HepG2 (cell line): ENCODE results near the gene KLHL8. TPM values are rescaled to one million over a fixed set of nuclear protein-coding genes. Genes with fewer than 3 reads are reported as not detected.

ENCODE experiments used
- ATAC-seq: fragments of 200-7000 bp; cut with Tn5 transposase; 3 replicates; pipeline ENCODE4 v1.9.1; 2020; ENCODE audit warnings: mild to moderate bottlenecking, moderate library complexity
- BruUV-seq: library from RNA; stranded (reverse); fragments of 400-500 nt; replicated peaks from 2 replicates; lab custom pipeline; 2021; lab: Mats Ljungman, UMichigan
- CTCF ChIA-PET: fragments of 300-600 bp; formaldehyde crosslinking; extraction: SDS; loops from one replicate; lab custom pipeline; 2021; ENCODE audit warnings: low total read pairs, inconsistent platforms, low intra/inter-chr PET ratio; lab: Yijun Ruan, JAX
- POLR2A ChIA-PET: fragments of 350-600 bp; sonication (Branson Sonifier 250); formaldehyde crosslinking; loops from one replicate; lab custom pipeline; 2020; ENCODE audit warnings: antibody characterized with exemption, inconsistent platforms; lab: Yijun Ruan, JAX
- DNase-seq: peaks from one replicate; pipeline ENCODE4 v3.0.0-alpha.2; 2015; ENCODE audit warnings: low spot score
- FAIRE-seq: peaks from 3 replicates; lab custom pipeline; 2011; peaks lifted over from hg19 to GRCh38; lab: Jason Lieb, UNC
- H2AFZ ChIP-seq: one replicate; pipeline ENCODE4 v1.6.1; 2011; ENCODE audit warnings: low read length, inconsistent platforms
- H3K27ac ChIP-seq: fragments of 300-600 bp; 3 replicates; pipeline ENCODE4 v1.8.0; 2011; ENCODE audit warnings: mixed run types, mild to moderate bottlenecking, mixed read lengths, low read length, inconsistent platforms; ENCODE audit not compliant: insufficient read depth; ENCODE audit errors: extremely low read length
- H3K27me3 ChIP-seq, 2 experiments: fragments of 200-600 bp in 1 of 2; 2 replicates in 1 of 2; 3 replicates in 1 of 2; pipeline versions ENCODE4 v1.6.0 to v1.8.0; 2011; ENCODE audit warnings: low read length in 2 of 2, mild to moderate bottlenecking in 2 of 2, moderate library complexity in 2 of 2, inconsistent platforms in 1 of 2; ENCODE audit not compliant: insufficient read depth in 2 of 2, control insufficient read depth in 1 of 2
- H3K36me3 ChIP-seq, 2 experiments: fragments of 200-600 bp in 1 of 2; replicated peaks in 1 of 2; 2 replicates in 1 of 2; 3 replicates in 1 of 2; pipeline versions ENCODE4 v1.5.1 to v1.8.0; 2011; ENCODE audit warnings: low read length in 2 of 2, inconsistent platforms in 1 of 2; ENCODE audit not compliant: insufficient read depth in 2 of 2, control insufficient read depth in 1 of 2
- H3K4me1 ChIP-seq: 2 replicates; pipeline ENCODE4 v1.5.1; 2012; ENCODE audit warnings: low read length, inconsistent platforms; ENCODE audit not compliant: insufficient read depth
- H3K4me2 ChIP-seq: 2 replicates; pipeline ENCODE4 v1.6.0; 2011; ENCODE audit warnings: low read depth, low read length, inconsistent platforms
- H3K4me3 ChIP-seq, 3 experiments: fragments of 200-600 bp in 1 of 3; sonication (generic), shearing (Covaris generic) in 1 of 3; replicated peaks in 1 of 3; 2 replicates each; pipeline ENCODE4 v1.5.1; 2011 to 2016; ENCODE audit warnings: low read length in 3 of 3, inconsistent platforms in 2 of 3, low read depth in 2 of 3, mild to moderate bottlenecking in 2 of 3, control low read depth in 1 of 3, mixed read lengths in 1 of 3; ENCODE audit not compliant: insufficient read depth in 1 of 3
- H3K79me2 ChIP-seq: one replicate; pipeline ENCODE4 v1.6.1; 2011; ENCODE audit warnings: low read length, inconsistent platforms; ENCODE audit not compliant: insufficient read depth
- H3K9ac ChIP-seq: 2 replicates; pipeline ENCODE4 v1.6.0; 2011; ENCODE audit warnings: mild to moderate bottlenecking, low read depth, low read length, inconsistent platforms; ENCODE audit not compliant: insufficient read depth
- H3K9me3 ChIP-seq: 2 replicates; pipeline ENCODE4 v1.5.1; 2012; ENCODE audit warnings: mild to moderate bottlenecking, low read length
- H4K20me1 ChIP-seq: 2 replicates; pipeline ENCODE4 v1.6.0; 2011; ENCODE audit warnings: inconsistent platforms, mild to moderate bottlenecking, low read length, moderate library complexity; ENCODE audit not compliant: insufficient read depth
- ARNT ChIP-seq: fragments of 450-650 bp; IDR thresholded peaks from 2 replicates; pipeline ENCODE4 v1.6.1; 2017
- BRCA1 ChIP-seq: sonication (generic); formaldehyde crosslinking; IDR thresholded peaks from 2 replicates; pipeline ENCODE4 v1.4.0; 2020; ENCODE audit warnings: missing genetic modification reagents
- MBD4 ChIP-seq: IDR thresholded peaks from 2 replicates; pipeline ENCODE4 v1.6.1; 2012; ENCODE audit warnings: low read length, inconsistent platforms, borderline replicate concordance
- MED8 ChIP-seq: sonication (generic); formaldehyde crosslinking; IDR thresholded peaks from 2 replicates; pipeline ENCODE4 v1.8.1; 2023; ENCODE audit warnings: mild to moderate bottlenecking, missing genetic modification reagents; ENCODE audit not compliant: insufficient replicate concordance
- MEIS2 ChIP-seq: sonication (generic); formaldehyde crosslinking; IDR thresholded peaks from 2 replicates; pipeline ENCODE4 v1.9.0; 2021; ENCODE audit warnings: mild to moderate bottlenecking, missing genetic modification reagents
- MIER3 ChIP-seq: IDR thresholded peaks from 2 replicates; pipeline ENCODE4 v1.6.1; 2016; ENCODE audit warnings: missing compliant biosample characterization, borderline replicate concordance
- NFIB ChIP-seq: sonication (generic); formaldehyde crosslinking; IDR thresholded peaks from 2 replicates; pipeline ENCODE4 v1.9.0; 2021; ENCODE audit warnings: missing genetic modification reagents, mild to moderate bottlenecking, borderline replicate concordance
- NONO ChIP-seq, 2 experiments: fragments of 450-650 bp in 1 of 2; sonication (generic) in 1 of 2; formaldehyde crosslinking in 1 of 2; IDR thresholded peaks in 1 of 2; conservative IDR thresholded peaks in 1 of 2; 2 replicates each; pipeline versions ENCODE4 v1.6.1 to v1.8.0; 2017 to 2022; ENCODE audit warnings: mild to moderate bottlenecking in 1 of 2, missing genetic modification reagents in 1 of 2, moderate library complexity in 1 of 2
- PHF8 ChIP-seq: sonication (generic); formaldehyde crosslinking; IDR thresholded peaks from 2 replicates; pipeline ENCODE4 v1.5.0; 2020; ENCODE audit warnings: missing genetic modification reagents
- THAP8 ChIP-seq: sonication (generic); formaldehyde crosslinking; IDR thresholded peaks from 2 replicates; pipeline ENCODE4 v1.5.1; 2020; ENCODE audit warnings: missing genetic modification reagents, mild to moderate bottlenecking, borderline replicate concordance
- ZFP41 ChIP-seq: sonication (generic); formaldehyde crosslinking; IDR thresholded peaks from 2 replicates; pipeline ENCODE4 v1.4.0; 2020; ENCODE audit warnings: mild to moderate bottlenecking, missing genetic modification reagents, borderline replicate concordance
- ZFX ChIP-seq: sonication (generic); formaldehyde crosslinking; IDR thresholded peaks from 2 replicates; pipeline ENCODE4 v1.4.0; 2020; ENCODE audit warnings: mild to moderate bottlenecking, low read depth, missing genetic modification reagents, moderate library complexity
- ZNF207 ChIP-seq: fragments of 450-650 bp; IDR thresholded peaks from 2 replicates; pipeline ENCODE4 v1.6.1; 2016; ENCODE audit warnings: antibody characterized with exemption, borderline replicate concordance
- ZNF331 ChIP-seq: sonication (generic); formaldehyde crosslinking; IDR thresholded peaks from 2 replicates; pipeline ENCODE4 v1.4.0; 2020; ENCODE audit warnings: missing genetic modification reagents
- ZNF335 ChIP-seq: sonication (generic); formaldehyde crosslinking; IDR thresholded peaks from 2 replicates; pipeline ENCODE4 v1.4.0; 2020; ENCODE audit warnings: missing genetic modification reagents
- ZNF557 ChIP-seq: sonication (generic); formaldehyde crosslinking; IDR thresholded peaks from 2 replicates; pipeline ENCODE4 v1.4.0; 2020; ENCODE audit warnings: missing genetic modification reagents
- ZNF746 ChIP-seq: sonication (generic); formaldehyde crosslinking; IDR thresholded peaks from 2 replicates; pipeline ENCODE4 v1.8.0; 2022; ENCODE audit warnings: mild to moderate bottlenecking, missing genetic modification reagents
- ZNF83 ChIP-seq: sonication (generic); formaldehyde crosslinking; IDR thresholded peaks from 2 replicates; pipeline ENCODE4 v1.4.0; 2020; ENCODE audit warnings: missing genetic modification reagents, mild to moderate bottlenecking, borderline replicate concordance
- WGBS: methylation state at CpG from one replicate; pipeline ENCODE4 v1.1.6; 2017; ENCODE audit warnings: low lambda C conversion rate; 5-methylcytosine and 5-hydroxymethylcytosine counted together
- in situ Hi-C: cut with HindIII; loops from 2 replicates; pipeline ENCODE4 v1.10.0; 2017; ENCODE audit warnings: low pct_unique_long_range_greater_than_20kb; ENCODE audit not compliant: extremely low pct_ligation_motif_present
- intact Hi-C: fragments of 100-400 bp; cut with micrococcal nuclease; formaldehyde crosslinking; loops from one replicate; pipeline ENCODE4 v1.10.0; 2022; ENCODE audit not compliant: unreplicated experiment
- polyA plus RNA-seq, 8 experiments: library from polyadenylated mRNA; depleted of rRNA in 3 of 8; stranded (reverse) in 7 of 8; unstranded in 1 of 8; fragments of >200 nt; fragmentation: Illumina TruSeq in 4 of 8; extraction: Trizol in 4 of 8; gene quantifications; 2 replicates each; pipeline versions ENCODE4 v1.2.1 to v1.2.3, GENCODE V29; 2011 to 2016; ENCODE audit warnings: low read depth in 4 of 8, missing spikeins in 1 of 8, mixed read lengths in 1 of 8; ENCODE audit not compliant: insufficient read depth in 1 of 8
- total RNA-seq, 5 experiments: library from RNA; depleted of rRNA; stranded (reverse); fragments of >200 nt; fragmentation: Illumina TruSeq; extraction: Trizol; gene quantifications; 2 replicates each; pipeline ENCODE4 v1.2.3, GENCODE V29; 2016; ENCODE audit warnings: low read depth in 1 of 5
- TF ChIP-seq, protein P1 (sequence below): sonication (generic); formaldehyde crosslinking; IDR thresholded peaks from 2 replicates; pipeline ENCODE4 v1.9.0; 2021; ENCODE audit warnings: missing genetic modification reagents, borderline replicate concordance
- TF ChIP-seq, protein P2 (sequence below): sonication (generic); formaldehyde crosslinking; IDR thresholded peaks from 2 replicates; pipeline ENCODE4 v1.4.0; 2020; ENCODE audit warnings: missing genetic modification reagents, borderline replicate concordance

Gene KLHL8
- total and polyA plus RNA-seq, 2 of the 13 experiments (the other 11 are each of a cell fraction or from before 2014, with no cell fraction given) = 2.8 to 11.7 TPM

GRCh38 chr4:87266986-87267385 is 46.6 kb upstream of the KLHL8 start:
- DNase-seq (no peak), ATAC-seq (no peak)
- H3K36me3 ChIP-seq = no peaks in the 10 kb centered on the region
- in situ Hi-C loops = loop anchor here (25.0 kb wide), 1 partner anchor 570 kb away; the partner anchor contains the start of gene MEPE
- TF ChIP-seq, protein P1, sequence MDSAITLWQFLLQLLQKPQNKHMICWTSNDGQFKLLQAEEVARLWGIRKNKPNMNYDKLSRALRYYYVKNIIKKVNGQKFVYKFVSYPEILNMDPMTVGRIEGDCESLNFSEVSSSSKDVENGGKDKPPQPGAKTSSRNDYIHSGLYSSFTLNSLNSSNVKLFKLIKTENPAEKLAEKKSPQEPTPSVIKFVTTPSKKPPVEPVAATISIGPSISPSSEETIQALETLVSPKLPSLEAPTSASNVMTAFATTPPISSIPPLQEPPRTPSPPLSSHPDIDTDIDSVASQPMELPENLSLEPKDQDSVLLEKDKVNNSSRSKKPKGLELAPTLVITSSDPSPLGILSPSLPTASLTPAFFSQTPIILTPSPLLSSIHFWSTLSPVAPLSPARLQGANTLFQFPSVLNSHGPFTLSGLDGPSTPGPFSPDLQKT = no peak
- TF ChIP-seq MEIS2 (CRISPR knock-in tag) = no peak
- no peak for TF ChIP-seq PHF8
- no peak for TF ChIP-seq ZNF331 (CRISPR knock-in tag)
- TF ChIP-seq ZFX (CRISPR knock-in tag) = no peak
- TF ChIP-seq NFIB (CRISPR knock-in tag) = no peak
- no peak for TF ChIP-seq ZNF83 (CRISPR knock-in tag)
- no peak for TF ChIP-seq ZNF207
- TF ChIP-seq THAP8 (CRISPR knock-in tag) = no peak
- no peak for TF ChIP-seq MIER3 (CRISPR knock-in tag)
- TF ChIP-seq ARNT = no peak
- no peak for TF ChIP-seq BRCA1 (CRISPR knock-in tag)
- no peak for TF ChIP-seq ZFP41 (CRISPR knock-in tag)
- no peak for TF ChIP-seq ZNF335 (CRISPR knock-in tag)
- no peak for TF ChIP-seq MED8 (CRISPR knock-in tag)
- no peak for TF ChIP-seq MBD4
- TF ChIP-seq, protein P2, sequence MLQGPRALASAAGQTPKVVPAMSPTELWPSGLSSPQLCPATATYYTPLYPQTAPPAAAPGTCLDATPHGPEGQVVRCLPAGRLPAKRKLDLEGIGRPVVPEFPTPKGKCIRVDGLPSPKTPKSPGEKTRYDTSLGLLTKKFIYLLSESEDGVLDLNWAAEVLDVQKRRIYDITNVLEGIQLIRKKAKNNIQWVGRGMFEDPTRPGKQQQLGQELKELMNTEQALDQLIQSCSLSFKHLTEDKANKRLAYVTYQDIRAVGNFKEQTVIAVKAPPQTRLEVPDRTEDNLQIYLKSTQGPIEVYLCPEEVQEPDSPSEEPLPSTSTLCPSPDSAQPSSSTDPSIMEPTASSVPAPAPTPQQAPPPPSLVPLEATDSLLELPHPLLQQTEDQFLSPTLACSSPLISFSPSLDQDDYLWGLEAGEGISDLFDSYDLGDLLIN (CRISPR knock-in tag) = no peak
- TF ChIP-seq ZNF557 (CRISPR knock-in tag) = no peak
- no peak for TF ChIP-seq NONO (IDR thresholded peaks at IDR 0.05)
- TF ChIP-seq NONO (CRISPR knock-in tag; conservative IDR thresholded peaks at IDR 0.05) = no peak
- no peak for TF ChIP-seq ZNF746
- TF ChIP-seq, all 625 proteins: peak for 0
- no peak overlapping the region for H2AFZ ChIP-seq
- H3K27ac ChIP-seq = no peak overlapping the region
- no peak overlapping the region for H3K9ac ChIP-seq
- intact Hi-C loops = no loop called here
- 22% methylated on average over 3 of the region's 3 CpGs for WGBS
- POLR2A ChIA-PET = no interaction called here
- no peaks in the 10 kb centered on the region for H3K79me2 ChIP-seq
- peaks cover 8% of the 10 kb centered on the region for H3K9me3 ChIP-seq
- H3K4me2 ChIP-seq = no peak overlapping the region
- H3K4me3 ChIP-seq = no peak overlapping the region
- no peak for FAIRE-seq
- H3K4me1 ChIP-seq = peaks cover 6% of the 10 kb centered on the region
- CTCF ChIA-PET = no interaction called here
- no TSS peak for BruUV-seq
- no peaks in the 10 kb centered on the region for H4K20me1 ChIP-seq
- peaks cover 0 to 3% of the 10 kb centered on the region in 2 experiments; a peak in 1 of 5 replicates for H3K27me3 ChIP-seq
